ENCODE results near the gene ARSG.
"Not testable (repeated sequence)": the region's sequence is repeated elsewhere in the genome, so short reads cannot be mapped to it uniquely, and the experiment has no call there.

- not testable (repeated sequence) for TF ChIP-seq CTCF (IDR thresholded peaks at IDR 0.05; ENCODE audit: insufficient read depth, low read length, poor library complexity, severe bottlenecking); EZH2phosphoT487 (conservative IDR thresholded peaks at IDR 0.05; ENCODE audit: low read length)
Observed at GRCh38 chr17:68265833-68266232, 25.5 kb upstream of the ARSG start.

Data from SU-DHL-6 (cell line).